GM23338 (cell line): ENCODE data around the gene KCNK3.

Experiments
- CTCF ChIP-seq, 2 experiments: fragments of 200-600 bp in 1 of 2; sonication (generic) in 1 of 2; conservative IDR thresholded peaks; 2 replicates each; pipeline versions ENCODE4 v1.5.1 to v1.6.1; 2016 to 2017; ENCODE audit warnings: antibody characterized with exemption in 2 of 2, low read depth in 2 of 2, mild to moderate bottlenecking in 2 of 2, moderate library complexity in 1 of 2
- ETS1 ChIP-seq: IDR thresholded peaks from 2 replicates; pipeline ENCODE4 v1.6.1; 2016; ENCODE audit warnings: antibody characterized with exemption
- POLR2AphosphoS5 ChIP-seq: IDR thresholded peaks from 2 replicates; pipeline ENCODE4 v1.6.1; 2016; ENCODE audit warnings: antibody characterized with exemption, low read depth
- REST ChIP-seq: IDR thresholded peaks from one replicate; pipeline ENCODE4 v1.6.1; 2018; ENCODE audit warnings: antibody characterized with exemption; ENCODE audit not compliant: unreplicated experiment

GRCh38 chr2:26732446-26732845, 39.9 kb downstream of the KCNK3 start:
- TF ChIP-seq CTCF (conservative IDR thresholded peaks at IDR 0.05; ENCODE audit: low read depth in 2 of 2) (no peak), ETS1 (no peak), POLR2AphosphoS5 (no peak), REST (no peak)
